ENCODE data around the gene MS4A10. TPM values are rescaled to one million over a fixed set of nuclear protein-coding genes. Genes with fewer than 3 reads are reported as not detected.

The MS4A10 gene
- total RNA-seq = not detected
- polyA plus RNA-seq = under 1 TPM in 1 of 3 donors, not detected in 2; 0.03 TPM
- long read RNA-seq, donor 1 = 0 reads
- long read RNA-seq, donor 2 = 0 reads

- Histone ChIP-seq H3K36me3 (ENCODE audit: insufficient read depth in 1 of 2, low read depth in 1 of 2) (no peaks in the 10 kb centered on the region), H3K27me3 (ENCODE audit: insufficient read depth in 3 of 3, low read length in 2 of 3) (no peaks in the 10 kb centered on the region), H3K4me1 (peaks cover 5% of the 10 kb centered on the region), H3K9me3 (no peaks in the 10 kb centered on the region), H3K27ac (no peak within 1 kb of the TSS), H3K4me3 (no peak within 1 kb of the TSS)
- no peak for DNase-seq
- no peak for ATAC-seq
- TF ChIP-seq CTCF (IDR thresholded peaks at IDR 0.05) = no peak
- WGBS, 3 donors = 47 to 53% (median 48%) methylated on average over 9 of the region's 9 CpGs
- intact Hi-C loops (cut with DNase I) = no loop called here
These were observed at the start of gene MS4A10 for GRCh38 chr11:60785136-60785535. TSS of gene MS4A10 (plus strand) at chr11:60785333. CDS start at chr11:60790336, 5,003 bp downstream.

DNA sequence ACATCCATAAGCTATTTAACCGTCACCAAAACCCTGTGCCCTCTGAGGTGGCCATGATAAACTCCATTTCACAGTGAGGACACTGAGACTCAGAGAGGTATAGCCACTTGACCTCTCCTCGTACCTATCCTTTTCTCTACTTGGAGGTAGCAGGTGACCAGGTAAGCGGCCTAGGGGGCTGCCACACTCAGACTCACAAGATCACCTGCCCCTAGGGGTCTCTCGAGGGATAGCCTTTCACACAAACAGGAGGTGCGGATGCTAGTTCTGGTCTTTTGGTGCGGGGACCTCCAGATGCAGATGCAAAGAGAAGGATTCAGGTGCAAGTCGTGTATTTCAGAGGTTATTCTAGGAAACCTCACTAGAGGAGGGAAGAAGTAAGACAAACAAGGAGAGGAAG lies 46.0 kb upstream of the MS4A10 start:
- Histone ChIP-seq H3K36me3 (ENCODE audit: insufficient read depth in 1 of 2, low read depth in 1 of 2) (no peaks in the 10 kb centered on the region), H3K4me3 (no peak overlapping the region), H3K4me1 (no peaks in the 10 kb centered on the region), H3K9me3 (no peaks in the 10 kb centered on the region), H3K27ac (no peak overlapping the region), H3K27me3 (ENCODE audit: insufficient read depth in 3 of 3, low read length in 2 of 3) (peaks cover 0 to 2% (median 0%) of the 10 kb centered on the region in 3 donors)
- ATAC-seq = no peak
- intact Hi-C loops (cut with DNase I) = no loop called here
- TF ChIP-seq CTCF (IDR thresholded peaks at IDR 0.05) = no peak
- DNase-seq = no peak
- WGBS, 3 donors = 58 to 71% (median 68%) methylated on average over 7 of the region's 7 CpGs

GRCh38 chr11:60740573-60740972 lies 44.6 kb upstream of the MS4A10 start:
- DNase-seq = no peak
- no peak overlapping the region for H3K27ac ChIP-seq
- intact Hi-C loops (cut with DNase I) = no loop called here
- no peaks in the 10 kb centered on the region for H3K4me1 ChIP-seq
- no peak for TF ChIP-seq CTCF (IDR thresholded peaks at IDR 0.05)
- H3K36me3 ChIP-seq (ENCODE audit: insufficient read depth in 1 of 2, low read depth in 1 of 2) = no peaks in the 10 kb centered on the region
- no peak for ATAC-seq
- no peak overlapping the region for H3K4me3 ChIP-seq
- no peaks in the 10 kb centered on the region for H3K9me3 ChIP-seq
- H3K27me3 ChIP-seq (ENCODE audit: insufficient read depth in 3 of 3, low read length in 2 of 3) = peaks cover 0 to 2% (median 0%) of the 10 kb centered on the region in 3 donors

DNA sequence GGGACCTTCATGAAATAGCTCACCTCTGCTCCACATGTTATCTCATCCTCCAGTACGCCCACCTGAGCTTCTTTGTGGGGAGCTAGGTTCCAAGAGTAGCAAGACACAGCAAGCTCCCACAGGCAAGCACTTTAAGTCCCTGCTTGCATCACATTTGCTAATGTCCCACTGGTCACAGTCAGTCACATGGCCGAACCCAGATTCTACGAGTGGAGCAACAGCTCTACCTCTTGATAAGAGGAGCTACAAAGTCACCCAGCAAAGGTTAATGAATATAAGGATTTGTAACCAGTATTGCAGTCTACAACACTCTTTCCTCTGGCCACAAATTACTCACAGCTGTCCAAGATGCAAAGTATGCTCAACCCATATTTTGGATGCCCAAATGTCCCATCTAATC lies 43.7 kb upstream of the MS4A10 start:
- no peak for ATAC-seq
- intact Hi-C loops (cut with DNase I) = no loop called here

More for the DNA sequence above, 43.7 kb upstream of the MS4A10 start:
- H3K9me3 ChIP-seq = no peaks in the 10 kb centered on the region
- no peak overlapping the region for H3K4me3 ChIP-seq
- H3K4me1 ChIP-seq = no peaks in the 10 kb centered on the region
- DNase-seq = no peak
- no peak for TF ChIP-seq CTCF (IDR thresholded peaks at IDR 0.05)
- peaks cover 0 to 2% (median 0%) of the 10 kb centered on the region in 3 donors for H3K27me3 ChIP-seq (ENCODE audit: insufficient read depth in 3 of 3, low read length in 2 of 3)
- H3K36me3 ChIP-seq (ENCODE audit: insufficient read depth in 1 of 2, low read depth in 1 of 2) = no peaks in the 10 kb centered on the region
- no peak overlapping the region for H3K27ac ChIP-seq
- 85 to 86% (median 85%) methylated on average over 3 of the region's 3 CpGs for WGBS, 3 donors

All from psoas muscle (tissue), 8 donors.